HG03521 (cell line): Measurements from ENCODE around the gene NKX1-2.
A peak's percentile ranks its signal among the peaks of the same experiment; 100 is the strongest.

ENCODE experiments used
- ATAC-seq: cut with Tn5 transposase; IDR thresholded peaks from one replicate; pipeline ENCODE4 v1.9.1; 2021; ENCODE audit warnings: mild to moderate bottlenecking, moderate library complexity; ENCODE audit not compliant: unreplicated experiment

The NKX1-2 gene

GRCh38 chr10:124418726-124419501 is 30.9 kb downstream of the NKX1-2 start, which contains the start of gene OAT:
TSS of gene OAT (minus strand) at chr10:124418923. CDS start at chr10:124412171, 6,752 bp downstream.
- peak; percentile 94 for ATAC-seq

GRCh38 chr10:124417895-124418725 is 31.7 kb downstream of the NKX1-2 start:
- ATAC-seq, result peak; percentile 25

GRCh38 chr10:124416733-124417132 is 33.1 kb downstream of the NKX1-2 start:
- no peak for ATAC-seq

GRCh38 chr10:124415210-124415609 is 34.6 kb downstream of the NKX1-2 start:
- ATAC-seq, result no peak

- ATAC-seq, result no peak
Measured at GRCh38 chr10:124414076-124414475, 35.8 kb downstream of the NKX1-2 start.

GRCh38 chr10:124409696-124410095 is 40.1 kb downstream of the NKX1-2 start:
- no peak for ATAC-seq

GRCh38 chr10:124408357-124408756 is 41.5 kb downstream of the NKX1-2 start:
- ATAC-seq, result no peak

GRCh38 chr10:124407456-124407855 is 42.4 kb downstream of the NKX1-2 start:
- no peak for ATAC-seq

GRCh38 chr10:124403548-124403947 is 46.3 kb downstream of the NKX1-2 start:
- ATAC-seq, result peak; percentile 79

GRCh38 chr10:124402273-124402672 is 47.6 kb downstream of the NKX1-2 start:
- no peak for ATAC-seq

GRCh38 chr10:124401633-124402032 is 48.2 kb downstream of the NKX1-2 start:
- no peak for ATAC-seq
